ENCODE results near the gene AFF3. TPM values are rescaled to one million over a fixed set of nuclear protein-coding genes. Genes with fewer than 3 reads are reported as not detected.
A peak's percentile ranks its signal among the peaks of the same experiment; 100 is the strongest.

AFF3 gene
- total and polyA plus RNA-seq, 5 donors, result 4.0 to 22.0 (median 17.8) TPM

DNA sequence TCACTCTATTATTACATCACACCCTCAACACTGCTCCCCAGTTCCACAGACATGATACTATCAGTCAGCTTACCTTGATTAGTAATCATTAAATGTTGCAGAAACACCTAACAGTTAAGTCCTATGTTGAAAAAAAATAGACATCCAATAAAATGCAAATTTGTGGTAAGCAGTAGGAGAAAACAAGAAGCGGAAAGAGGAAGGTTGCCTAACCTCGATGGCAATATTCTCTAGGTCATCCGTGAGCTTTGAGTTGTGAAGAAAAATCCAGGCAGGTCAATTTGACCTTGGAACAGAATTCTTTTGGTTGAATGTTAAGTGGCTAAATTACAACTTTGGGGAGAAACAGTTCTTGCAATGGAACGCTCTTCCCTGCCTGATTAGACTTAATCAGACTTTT lies 264.4 kb downstream of the AFF3 start:
- Histone ChIP-seq H3K4me1 (ENCODE audit: control insufficient read depth, insufficient read depth, low read length) (peaks cover 2% of the 10 kb centered on the region), H3K9me3 (ENCODE audit: control insufficient read depth, low read length) (no peaks in the 10 kb centered on the region), H3K27ac (ENCODE audit: low read length) (no peak overlapping the region), H3K4me3 (ENCODE audit: low read length) (no peak overlapping the region), H3K27me3 (ENCODE audit: control insufficient read depth, insufficient read depth) (no peaks in the 10 kb centered on the region)
- DNase-seq, result no peak
- ATAC-seq, result no peak
- 74% methylated on average over 4 of the region's 4 CpGs for WGBS
- intact Hi-C loops (cut with DNase I), result no loop called here

DNA sequence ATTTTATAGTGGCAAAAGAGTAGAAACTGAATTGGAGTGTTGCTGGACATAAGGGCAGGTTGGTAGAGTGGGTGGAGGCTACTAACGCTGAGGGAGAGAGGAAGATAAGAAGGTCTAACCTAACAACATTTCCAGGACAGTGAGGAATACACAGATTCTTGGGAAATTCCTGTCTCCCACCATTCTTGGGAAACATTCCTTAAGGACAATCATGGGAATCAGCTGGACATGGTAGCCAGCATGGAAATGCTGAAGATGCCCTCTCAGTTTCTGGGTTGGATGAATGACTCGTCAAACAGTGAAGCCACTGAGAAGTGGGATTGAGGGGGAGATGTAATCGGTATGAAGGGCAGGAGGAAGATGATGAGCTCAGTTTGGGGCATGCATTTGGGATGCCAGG lies 265.4 kb downstream of the AFF3 start:
- Histone ChIP-seq H3K4me3 (ENCODE audit: low read length) (no peak overlapping the region), H3K4me1 (ENCODE audit: control insufficient read depth, insufficient read depth, low read length) (peaks cover 2% of the 10 kb centered on the region), H3K27me3 (ENCODE audit: control insufficient read depth, insufficient read depth) (no peaks in the 10 kb centered on the region), H3K9me3 (ENCODE audit: control insufficient read depth, low read length) (no peaks in the 10 kb centered on the region), H3K27ac (ENCODE audit: low read length) (no peak overlapping the region)
- WGBS, result 94% methylated on average over 3 of the region's 3 CpGs
- DNase-seq, result no peak
- ATAC-seq, result no peak
- intact Hi-C loops (cut with DNase I), result no loop called here

DNA sequence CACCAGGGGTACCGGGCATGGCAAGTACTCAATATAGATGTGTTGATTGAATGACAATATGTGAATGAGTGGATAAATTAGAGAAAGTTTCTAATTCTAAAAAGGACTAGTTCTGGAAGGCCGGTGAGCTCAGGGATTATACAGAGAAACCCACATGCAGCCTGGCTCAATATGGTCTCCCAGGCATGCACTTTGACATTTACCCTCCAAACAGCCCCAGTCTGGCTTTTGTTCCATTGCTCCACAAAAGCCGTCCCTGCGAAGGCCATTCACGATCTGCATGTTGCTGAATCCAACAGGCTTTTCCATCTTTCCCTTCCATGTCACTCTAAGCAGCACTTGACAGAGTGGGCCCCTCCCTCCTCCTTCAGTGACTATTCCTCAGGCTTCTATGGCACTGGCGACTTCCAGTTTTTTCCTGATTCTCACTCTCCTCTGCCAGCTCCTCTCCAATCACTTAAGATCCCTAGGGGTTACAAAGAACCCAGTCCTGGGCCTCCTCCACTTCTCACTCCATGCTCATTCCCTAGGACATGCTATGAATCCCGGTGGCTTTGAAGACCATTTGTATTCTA lies 266.7 kb downstream of the AFF3 start:
- Histone ChIP-seq H3K27ac (ENCODE audit: low read length) (no peak overlapping the region), H3K4me3 (ENCODE audit: low read length) (no peak overlapping the region), H3K9me3 (ENCODE audit: control insufficient read depth, low read length) (no peaks in the 10 kb centered on the region), H3K27me3 (ENCODE audit: control insufficient read depth, insufficient read depth) (no peaks in the 10 kb centered on the region), H3K4me1 (ENCODE audit: control insufficient read depth, insufficient read depth, low read length) (peaks cover 2% of the 10 kb centered on the region)
- WGBS, result 95% methylated on average over 7 of the region's 7 CpGs
- intact Hi-C loops (cut with DNase I), result no loop called here
- DNase-seq (no peak), ATAC-seq (no peak)

DNA sequence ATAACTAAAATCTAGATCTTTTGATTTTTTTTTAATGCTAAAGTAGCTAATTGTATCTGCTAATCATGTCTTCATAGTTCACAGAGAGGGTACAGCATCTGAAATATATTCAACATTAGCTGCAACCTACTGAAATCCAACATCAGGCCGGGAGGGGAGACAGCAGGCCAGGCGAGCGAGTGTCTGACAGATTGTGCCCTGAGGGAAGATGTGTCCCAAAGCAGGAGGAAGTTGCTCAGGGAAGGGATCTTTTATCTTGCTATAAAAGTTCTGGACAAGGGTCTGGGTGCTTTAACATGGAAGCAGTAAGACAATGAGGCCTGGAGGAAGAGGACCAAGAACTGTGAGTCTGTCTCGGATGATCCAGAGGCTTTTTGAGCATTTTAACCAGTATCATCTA lies 274.1 kb downstream of the AFF3 start:
- H3K27me3 ChIP-seq (ENCODE audit: control insufficient read depth, insufficient read depth), result no peaks in the 10 kb centered on the region
- intact Hi-C loops (cut with DNase I), result no loop called here
- peaks cover 11% of the 10 kb centered on the region for H3K4me1 ChIP-seq (ENCODE audit: control insufficient read depth, insufficient read depth, low read length)
- no peak for DNase-seq
- no peak for ATAC-seq
- H3K27ac ChIP-seq (ENCODE audit: low read length), result no peak overlapping the region
- H3K4me3 ChIP-seq (ENCODE audit: low read length), result no peak overlapping the region
- no peaks in the 10 kb centered on the region for H3K9me3 ChIP-seq (ENCODE audit: control insufficient read depth, low read length)
- WGBS, result 88% methylated on average over 4 of the region's 4 CpGs

DNA sequence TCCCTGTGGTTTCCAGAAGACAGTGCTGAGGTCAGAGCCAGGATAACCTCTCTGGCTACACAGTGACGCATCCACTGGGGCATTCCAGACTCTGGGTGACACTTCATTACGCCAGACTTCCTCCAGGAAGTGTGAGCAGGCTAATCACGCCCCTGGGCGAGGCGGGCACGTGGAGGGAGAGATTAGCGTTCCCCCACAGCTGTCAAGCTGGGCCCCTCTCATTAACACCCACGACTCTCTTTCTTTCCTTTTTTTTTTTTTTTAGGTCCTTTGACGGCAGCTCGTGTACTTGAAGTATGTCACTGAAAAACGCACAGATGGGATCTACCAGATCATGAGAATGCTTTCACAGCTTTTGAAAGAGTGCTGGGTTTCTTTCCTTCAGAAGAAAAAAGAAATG lies 274.6 kb downstream of the AFF3 start:
- H3K9me3 ChIP-seq (ENCODE audit: control insufficient read depth, low read length), result no peaks in the 10 kb centered on the region
- 35% methylated on average over 11 of the region's 11 CpGs for WGBS
- H3K27ac ChIP-seq (ENCODE audit: low read length), result no peak overlapping the region
- H3K27me3 ChIP-seq (ENCODE audit: control insufficient read depth, insufficient read depth), result no peaks in the 10 kb centered on the region
- peak in 1 of 2 donors; percentile 56 for ATAC-seq
- DNase-seq, result no peak
- H3K4me1 ChIP-seq (ENCODE audit: control insufficient read depth, insufficient read depth, low read length), result peaks cover 11% of the 10 kb centered on the region
- intact Hi-C loops (cut with DNase I), result no loop called here
- no peak overlapping the region for H3K4me3 ChIP-seq (ENCODE audit: low read length)

DNA sequence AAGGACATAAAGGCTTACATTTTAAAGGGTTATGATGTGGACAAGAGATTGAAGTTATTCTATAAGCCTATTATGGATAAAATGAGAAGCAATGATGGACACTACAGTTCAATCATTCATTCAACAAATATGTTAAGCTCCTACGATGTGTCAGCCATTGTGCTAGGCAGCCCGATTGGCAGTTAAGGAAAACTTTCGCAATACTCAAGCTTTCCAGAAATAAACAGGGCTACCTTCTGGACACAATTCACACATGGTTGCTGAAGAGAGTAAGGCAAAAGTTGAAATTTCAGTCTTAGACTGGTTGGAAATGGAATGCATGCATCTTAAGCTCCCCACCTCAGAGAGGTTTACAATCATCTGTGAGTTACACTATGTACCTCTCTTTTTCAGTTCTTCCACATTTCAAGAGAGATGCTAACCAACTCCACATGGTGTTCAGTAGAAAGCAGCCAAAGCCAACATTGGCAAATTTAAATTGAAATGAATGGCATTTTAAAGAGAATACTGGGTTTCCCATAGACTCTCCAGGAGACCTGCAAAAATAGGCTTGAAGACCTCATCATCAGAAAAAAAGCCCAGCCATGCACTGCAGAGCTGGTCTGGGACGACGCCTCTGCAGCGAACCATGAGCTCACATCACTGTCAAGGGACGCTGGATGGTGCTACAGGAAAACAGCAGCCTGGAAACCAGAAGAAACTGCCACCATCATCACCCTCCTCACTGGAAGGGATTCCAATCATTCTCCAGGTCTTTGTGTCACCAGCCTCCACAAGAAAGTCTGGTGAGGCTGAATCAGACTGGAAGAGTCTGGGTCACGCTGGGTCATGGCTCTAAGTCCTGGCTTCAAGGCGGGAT lies 276.3 kb downstream of the AFF3 start:
- no peak for ATAC-seq

DNA sequence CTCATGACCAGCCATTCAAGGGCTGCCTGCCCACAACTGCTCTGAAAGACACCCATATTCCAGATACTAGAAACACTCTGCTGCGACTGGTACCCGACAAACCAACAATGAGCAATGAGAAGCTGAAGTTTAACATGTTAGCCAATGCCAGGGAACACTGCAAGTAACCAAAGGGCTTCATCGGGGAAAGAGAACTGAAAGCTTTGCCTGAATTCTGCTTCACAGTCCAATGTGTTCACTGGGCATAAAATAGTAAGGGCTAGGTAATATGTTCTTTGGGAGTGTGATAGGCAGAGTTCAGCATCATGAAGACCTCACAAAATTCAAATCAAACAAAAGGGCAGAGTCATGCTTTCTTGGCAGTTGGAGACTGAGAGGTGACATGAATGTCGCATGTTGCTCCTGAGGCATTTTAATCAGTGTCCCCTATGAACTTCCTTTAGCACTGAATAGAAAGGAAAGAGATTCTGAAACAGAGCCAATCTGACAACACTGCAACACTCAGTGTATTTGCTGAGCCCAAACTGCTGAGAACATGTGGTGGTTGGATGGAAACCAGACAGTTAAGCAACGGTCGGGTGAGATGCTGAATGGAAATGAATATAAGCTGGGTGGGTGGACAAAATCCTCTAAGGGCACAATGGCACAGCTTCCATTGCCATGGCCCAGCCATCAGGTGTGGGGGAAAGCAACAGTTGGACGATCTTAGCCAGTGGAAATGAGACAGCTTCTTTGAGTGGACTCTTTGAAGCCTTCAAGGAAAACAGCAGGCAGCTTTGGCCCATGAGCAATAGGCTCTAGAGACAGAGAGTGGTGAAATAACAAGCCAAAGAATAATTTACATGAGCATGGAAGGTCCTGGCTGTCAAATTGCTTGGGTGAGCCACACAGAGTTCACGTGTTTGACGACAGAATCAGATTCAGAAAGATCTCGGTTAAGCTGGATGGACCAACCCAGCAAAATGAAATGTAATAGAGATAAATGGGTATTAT lies 277.5 kb downstream of the AFF3 start:
- DNase-seq, result peak in 1 of 3 donors; percentile 38
- peak; percentile 83 to 87 for ATAC-seq
- H3K4me3 ChIP-seq (ENCODE audit: low read length), result no peak overlapping the region
- 50% methylated on average over 10 of the region's 10 CpGs for WGBS
- H3K4me1 ChIP-seq (ENCODE audit: control insufficient read depth, insufficient read depth, low read length), result peaks cover 11% of the 10 kb centered on the region
- intact Hi-C loops (cut with DNase I), result no loop called here
- no peaks in the 10 kb centered on the region for H3K9me3 ChIP-seq (ENCODE audit: control insufficient read depth, low read length)
- peak overlapping the region; percentile 25 for H3K27ac ChIP-seq (ENCODE audit: low read length)
- H3K27me3 ChIP-seq (ENCODE audit: control insufficient read depth, insufficient read depth), result no peaks in the 10 kb centered on the region

More for the DNA sequence above, 276.3 kb downstream of the AFF3 start:
- Histone ChIP-seq H3K9me3 (ENCODE audit: control insufficient read depth, low read length) (no peaks in the 10 kb centered on the region), H3K27me3 (ENCODE audit: control insufficient read depth, insufficient read depth) (no peaks in the 10 kb centered on the region), H3K4me1 (ENCODE audit: control insufficient read depth, insufficient read depth, low read length) (peaks cover 11% of the 10 kb centered on the region), H3K27ac (ENCODE audit: low read length) (no peak overlapping the region), H3K4me3 (ENCODE audit: low read length) (no peak overlapping the region)
- no peak for DNase-seq
- intact Hi-C loops (cut with DNase I), result no loop called here
- 94% methylated on average over 9 of the region's 9 CpGs for WGBS

DNA sequence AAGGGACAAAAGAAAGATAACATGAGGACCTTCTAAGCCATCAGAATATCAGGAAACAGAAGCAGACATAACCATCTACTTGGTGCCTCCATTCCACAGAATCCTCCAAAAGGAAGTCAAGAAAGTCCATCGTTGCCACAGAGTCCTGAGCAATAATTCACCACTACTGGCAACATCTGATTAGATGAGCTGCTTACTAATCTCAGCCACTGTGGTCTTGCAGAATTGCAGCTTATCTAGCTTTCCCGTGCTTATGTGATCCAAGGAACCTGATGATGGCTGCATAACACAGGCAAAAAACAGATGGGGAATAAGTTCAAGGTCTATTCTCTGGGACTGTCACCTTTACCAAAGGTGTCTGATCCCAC lies 278.5 kb downstream of the AFF3 start:
- Histone ChIP-seq H3K27ac (ENCODE audit: low read length) (no peak overlapping the region), H3K4me3 (ENCODE audit: low read length) (no peak overlapping the region), H3K9me3 (ENCODE audit: control insufficient read depth, low read length) (no peaks in the 10 kb centered on the region), H3K4me1 (ENCODE audit: control insufficient read depth, insufficient read depth, low read length) (peaks cover 11% of the 10 kb centered on the region), H3K27me3 (ENCODE audit: control insufficient read depth, insufficient read depth) (no peaks in the 10 kb centered on the region)
- no peak for ATAC-seq
- 75% methylated on average over 2 of the region's 2 CpGs for WGBS
- no peak for DNase-seq
- intact Hi-C loops (cut with DNase I), result no loop called here

DNA sequence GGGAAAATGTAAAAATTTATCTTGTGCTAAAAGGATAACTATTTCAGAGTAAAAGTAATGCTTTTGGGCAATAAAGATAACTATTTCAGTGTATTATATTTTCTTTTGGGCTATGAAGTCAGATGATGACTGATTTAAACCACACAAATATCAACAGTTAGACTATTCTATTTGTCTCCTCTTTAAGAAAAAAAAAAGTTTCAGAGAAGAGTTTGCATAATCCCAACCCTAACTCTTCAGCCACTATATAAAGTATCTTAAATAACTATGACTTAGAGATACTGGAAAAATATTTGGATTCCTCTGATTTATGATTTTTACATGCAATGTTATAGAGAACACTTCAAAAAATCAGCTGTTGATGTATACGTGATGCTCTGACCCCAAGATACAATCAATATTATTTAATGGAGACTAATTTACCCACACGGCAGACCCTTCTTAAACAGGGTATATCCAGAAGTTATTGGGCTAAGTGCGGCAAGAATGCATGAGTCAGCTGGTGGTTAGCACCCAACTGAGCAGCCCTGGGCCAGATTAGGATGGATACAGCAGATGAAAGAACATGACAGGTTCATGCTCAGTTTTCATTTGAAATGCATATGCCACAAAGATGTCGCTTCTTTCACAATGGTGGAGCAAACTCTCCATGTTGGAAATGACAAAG lies 279.0 kb downstream of the AFF3 start:
- no peak overlapping the region for H3K27ac ChIP-seq (ENCODE audit: low read length)
- H3K27me3 ChIP-seq (ENCODE audit: control insufficient read depth, insufficient read depth), result no peaks in the 10 kb centered on the region
- ATAC-seq (no peak), DNase-seq (no peak)
- WGBS, result 97% methylated on average over 4 of the region's 4 CpGs
- intact Hi-C loops (cut with DNase I), result no loop called here
- H3K4me3 ChIP-seq (ENCODE audit: low read length), result no peak overlapping the region
- peaks cover 11% of the 10 kb centered on the region for H3K4me1 ChIP-seq (ENCODE audit: control insufficient read depth, insufficient read depth, low read length)
- H3K9me3 ChIP-seq (ENCODE audit: control insufficient read depth, low read length), result no peaks in the 10 kb centered on the region

DNA sequence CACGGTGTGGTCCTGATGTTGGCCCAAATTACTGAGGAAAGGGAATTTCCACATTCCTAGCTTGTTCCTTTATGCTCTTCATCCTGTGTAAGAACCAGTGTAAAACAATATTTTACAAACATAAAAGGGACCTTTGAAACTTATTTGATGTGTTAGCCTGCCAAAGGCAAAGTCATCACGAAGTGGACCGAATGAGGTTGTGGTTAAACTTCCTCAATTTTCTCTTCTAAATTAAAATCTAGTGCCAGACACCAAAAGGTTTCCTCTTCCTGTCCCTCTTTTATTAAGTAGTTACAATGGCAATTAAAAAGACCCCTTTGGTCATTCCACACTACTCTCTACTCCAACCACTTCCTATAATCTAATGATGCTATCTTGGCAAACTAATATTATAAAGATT lies 279.8 kb downstream of the AFF3 start:
- no peaks in the 10 kb centered on the region for H3K27me3 ChIP-seq (ENCODE audit: control insufficient read depth, insufficient read depth)
- WGBS, result 39% methylated on average over 3 of the region's 3 CpGs
- intact Hi-C loops (cut with DNase I), result no loop called here
- ATAC-seq, result no peak
- H3K4me3 ChIP-seq (ENCODE audit: low read length), result no peak overlapping the region
- peaks cover 11% of the 10 kb centered on the region for H3K4me1 ChIP-seq (ENCODE audit: control insufficient read depth, insufficient read depth, low read length)
- H3K27ac ChIP-seq (ENCODE audit: low read length), result no peak overlapping the region
- no peak for DNase-seq
- H3K9me3 ChIP-seq (ENCODE audit: control insufficient read depth, low read length), result no peaks in the 10 kb centered on the region

All from right cardiac atrium (tissue), 5 donors.